ENCODE measurements around the gene SLC25A11. TPM values are rescaled to one million over a fixed set of nuclear protein-coding genes. Genes with fewer than 3 reads are reported as not detected.

SLC25A11 gene
- total RNA-seq, 1 donor from 2014 or later, result 52.1 TPM

DNA sequence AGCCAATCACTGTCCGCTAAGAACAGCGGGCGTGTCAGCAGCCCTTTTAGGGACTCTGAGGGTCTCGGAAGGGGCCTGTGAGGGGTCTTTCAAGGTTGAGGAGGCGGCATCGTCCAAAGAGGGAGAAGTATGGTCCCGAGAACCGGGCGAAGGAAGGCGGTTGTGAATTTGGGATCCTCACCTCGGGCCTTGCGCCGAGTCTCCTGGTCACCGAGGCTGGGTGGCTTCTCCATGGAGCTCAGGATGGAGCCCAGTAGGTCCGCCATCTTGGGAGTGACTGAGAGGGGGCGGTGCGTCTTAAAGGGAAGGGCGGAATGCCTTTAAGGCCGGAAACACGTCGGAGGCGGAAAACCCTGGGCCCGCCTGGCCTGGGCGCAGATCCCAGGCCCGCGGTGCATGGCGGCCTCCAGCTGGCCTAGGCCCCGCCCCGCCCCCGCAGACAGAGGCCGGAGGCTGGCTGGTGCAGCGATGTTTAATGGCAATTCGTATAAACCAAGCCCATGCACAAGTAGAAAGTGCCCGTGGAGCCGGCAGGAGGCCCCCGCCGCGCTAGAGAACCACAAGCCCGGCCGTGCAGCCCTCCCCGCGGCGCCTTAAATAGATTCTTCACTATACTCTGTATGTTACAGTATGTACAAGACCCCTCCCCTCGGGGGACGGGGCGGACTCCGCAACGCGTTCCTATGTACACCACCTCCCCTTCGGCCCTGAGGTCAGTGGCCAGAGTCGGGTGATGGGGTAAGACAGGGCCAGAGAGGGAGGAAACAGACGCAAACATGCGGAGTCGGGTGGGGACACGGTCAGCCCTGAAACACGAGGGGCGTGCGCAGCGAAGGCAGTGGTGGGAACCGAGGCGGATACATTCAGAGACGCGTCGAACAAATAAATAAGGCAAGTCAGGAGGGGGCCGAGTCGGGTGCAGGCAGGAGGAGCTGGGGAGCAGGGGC, 28.0 kb upstream of the SLC25A11 start, which contains the start of gene SPAG7:
TSS of gene SPAG7 (minus strand) at position 279 of the 947 bp plus-strand sequence. CDS start at position 266, 13 bp downstream.
- DNase-seq (ENCODE audit: extremely low read depth, low read depth, low spot score), result peak; percentile 86

DNA sequence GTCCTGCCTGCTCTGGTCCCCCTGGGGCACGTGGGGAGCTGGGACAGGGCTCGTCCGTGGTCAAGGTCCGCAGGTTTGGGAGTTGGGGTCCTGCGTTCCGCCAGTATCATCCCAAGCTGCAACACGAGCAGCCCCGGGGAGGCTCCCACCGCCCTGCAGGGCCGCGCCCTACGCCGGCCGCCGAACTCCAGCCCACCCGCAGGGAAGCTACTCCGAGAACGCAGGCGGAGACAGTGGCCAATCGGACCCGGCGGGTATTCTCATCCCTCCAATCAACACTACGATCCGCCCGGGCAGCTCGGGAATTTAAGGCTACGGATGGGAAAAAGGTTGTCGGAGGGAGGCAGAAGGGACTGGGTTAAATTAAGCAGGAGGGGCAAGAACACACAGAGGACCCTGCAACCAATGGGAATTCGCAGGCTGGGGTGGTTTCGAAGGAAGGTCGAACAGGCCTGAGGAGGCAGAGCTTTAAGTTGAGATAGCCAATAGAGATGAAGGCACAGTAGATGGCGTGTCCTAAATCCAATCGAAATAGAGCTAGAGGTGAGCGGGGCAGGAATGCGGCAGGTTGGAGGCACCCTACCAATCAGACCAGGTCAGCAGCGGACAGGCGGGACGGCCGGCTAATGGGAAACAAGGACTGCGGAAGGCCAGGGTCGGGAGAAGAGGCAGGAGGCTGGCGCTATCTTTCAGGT, 27.1 kb upstream of the SLC25A11 start:
- DNase-seq (ENCODE audit: extremely low read depth, low read depth, low spot score), result peak; percentile 97

DNA sequence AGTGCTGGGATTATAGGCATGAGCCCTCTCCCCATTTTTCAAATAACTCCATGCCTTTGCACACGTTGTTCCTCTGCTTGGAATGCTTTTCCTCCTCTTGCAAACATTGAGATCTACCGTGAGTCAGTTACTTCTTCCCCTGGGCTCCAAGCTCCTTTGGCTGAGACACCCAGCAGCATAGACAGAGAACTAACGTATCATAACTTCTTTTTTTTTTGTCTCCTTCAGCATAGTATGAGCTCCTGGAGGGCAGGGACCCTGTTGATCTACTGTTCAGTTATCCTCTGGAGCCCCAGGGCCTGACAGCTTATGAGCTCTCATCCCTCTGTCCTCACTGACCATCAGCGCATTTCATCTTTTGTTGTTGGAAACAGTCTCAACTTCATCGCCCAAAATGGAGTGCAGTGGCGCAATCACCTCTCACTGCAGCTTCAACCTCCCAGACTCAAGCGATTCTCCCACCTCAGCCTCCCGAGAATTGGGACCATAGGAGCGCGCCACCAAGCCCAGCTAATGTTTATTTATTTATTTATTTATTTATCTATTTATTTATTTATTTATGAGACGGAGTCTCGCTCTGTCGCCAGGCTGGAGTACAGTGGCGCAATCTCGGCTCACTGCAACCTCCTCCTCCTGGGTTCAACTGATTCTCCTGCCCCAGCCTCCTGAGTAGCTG, 25.6 kb upstream of the SLC25A11 start:
- no peak for DNase-seq (ENCODE audit: extremely low read depth, low read depth, low spot score)

DNA sequence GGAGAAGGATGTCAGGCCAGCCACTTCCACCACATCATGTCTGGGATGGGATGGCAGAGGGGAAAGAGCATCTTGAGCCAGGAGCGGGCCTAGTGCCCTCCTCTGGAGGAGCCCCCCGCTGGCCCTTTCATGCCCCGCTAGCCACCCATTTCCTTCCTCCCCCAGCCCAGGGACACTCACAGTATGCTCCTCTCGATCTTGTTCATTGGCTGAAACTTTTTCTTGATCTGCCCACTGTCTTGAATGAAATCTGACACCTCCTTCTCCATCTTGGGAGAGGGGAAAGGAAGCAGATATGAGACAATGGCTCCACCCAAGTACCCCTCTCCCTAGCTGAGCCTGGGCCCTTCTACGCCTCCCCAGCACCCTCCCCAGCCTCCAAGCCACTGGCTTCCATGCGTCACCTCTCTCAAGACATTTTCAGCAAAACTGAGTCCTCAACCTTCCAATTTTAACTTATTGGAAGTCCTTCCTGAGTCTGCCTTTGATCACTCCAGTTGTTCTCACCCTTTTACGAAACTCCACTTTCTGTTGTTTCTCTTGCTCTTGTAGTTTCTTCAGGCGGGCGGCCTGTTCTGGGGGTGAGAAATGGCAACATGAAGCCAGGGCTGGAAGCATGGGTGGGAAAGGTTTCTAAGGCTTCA, 20.6 kb upstream of the SLC25A11 start:
- DNase-seq (ENCODE audit: extremely low read depth, low read depth, low spot score), result no peak

DNA sequence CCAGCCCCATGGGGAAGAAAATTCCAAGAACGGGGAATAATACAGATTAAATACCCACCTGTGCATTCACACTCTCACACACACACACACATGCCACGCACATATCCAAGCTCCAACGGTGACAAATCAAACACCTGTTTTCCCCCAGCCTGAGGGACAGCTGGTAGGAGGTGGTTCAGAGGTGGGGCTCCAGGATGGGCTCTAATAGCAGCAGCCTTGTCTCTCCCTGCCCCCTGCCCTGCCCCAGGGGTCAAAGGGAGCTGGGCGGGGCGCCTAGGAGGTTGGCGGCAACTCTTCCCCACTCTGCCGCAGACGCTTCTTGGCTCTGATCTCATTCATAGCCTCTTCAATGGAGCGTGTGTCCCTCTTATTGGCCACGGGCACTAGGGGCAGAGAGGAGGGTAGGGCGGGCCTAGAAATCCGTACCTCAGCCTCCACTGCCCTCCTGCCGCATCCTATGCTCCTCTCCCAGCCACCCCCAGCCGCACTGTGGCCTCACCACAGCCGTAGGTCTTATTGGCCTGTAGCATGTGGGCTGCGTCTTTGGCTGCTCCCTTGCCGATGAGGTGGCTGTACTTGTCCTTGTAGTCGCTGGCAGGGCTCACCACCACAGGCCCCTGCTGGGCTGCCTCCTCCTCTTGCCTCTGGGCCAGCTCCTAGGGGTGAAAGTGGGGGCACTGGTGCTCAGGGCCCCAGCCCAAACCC, 19.6 kb upstream of the SLC25A11 start:
- DNase-seq (ENCODE audit: extremely low read depth, low read depth, low spot score), result no peak

DNA sequence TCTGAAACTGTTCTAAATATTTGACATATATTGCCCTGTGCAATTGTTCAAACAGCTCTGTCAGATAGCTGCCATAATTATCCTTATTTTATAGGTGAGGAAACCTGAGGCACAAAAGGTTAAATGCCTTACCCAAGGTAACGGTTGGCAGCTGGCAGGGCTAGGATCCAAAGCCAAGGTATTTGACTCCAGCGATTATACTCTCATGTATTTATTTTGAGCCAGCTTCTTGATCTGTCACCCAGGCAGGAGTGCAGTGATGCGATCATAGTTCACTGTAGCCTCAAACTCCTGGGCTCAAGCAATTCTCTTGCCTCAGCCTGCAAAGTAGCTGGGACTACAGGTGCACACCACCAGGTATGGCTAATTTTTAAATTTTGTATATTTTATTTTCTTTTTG, 18.3 kb upstream of the SLC25A11 start:
- DNase-seq (ENCODE audit: extremely low read depth, low read depth, low spot score), result no peak

DNA sequence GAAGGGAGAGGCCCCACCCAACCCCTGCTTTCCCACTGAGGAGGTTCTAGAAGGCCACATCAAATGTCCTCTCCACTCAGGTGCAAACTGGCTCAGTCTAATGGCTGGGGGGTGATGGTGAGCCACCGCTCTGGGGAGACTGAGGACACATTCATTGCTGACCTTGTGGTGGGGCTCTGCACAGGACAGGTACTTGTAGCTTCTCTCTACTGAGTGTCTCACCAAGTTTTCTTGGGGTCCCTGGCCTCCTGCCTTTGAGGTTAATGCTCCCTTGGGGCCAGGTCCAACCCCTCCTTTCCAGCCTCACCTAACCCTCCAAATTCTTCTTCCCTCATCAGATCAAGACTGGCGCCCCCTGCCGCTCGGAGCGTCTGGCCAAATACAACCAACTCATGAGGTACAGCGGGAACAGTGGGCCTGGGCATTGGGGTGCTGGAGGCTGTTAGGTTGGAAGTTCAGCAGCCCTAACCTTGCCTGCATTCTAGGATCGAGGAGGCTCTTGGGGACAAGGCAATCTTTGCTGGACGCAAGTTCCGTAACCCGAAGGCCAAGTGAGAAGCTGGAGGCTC, 16.7 kb upstream of the SLC25A11 start:
- DNase-seq (ENCODE audit: extremely low read depth, low read depth, low spot score), result no peak

DNA sequence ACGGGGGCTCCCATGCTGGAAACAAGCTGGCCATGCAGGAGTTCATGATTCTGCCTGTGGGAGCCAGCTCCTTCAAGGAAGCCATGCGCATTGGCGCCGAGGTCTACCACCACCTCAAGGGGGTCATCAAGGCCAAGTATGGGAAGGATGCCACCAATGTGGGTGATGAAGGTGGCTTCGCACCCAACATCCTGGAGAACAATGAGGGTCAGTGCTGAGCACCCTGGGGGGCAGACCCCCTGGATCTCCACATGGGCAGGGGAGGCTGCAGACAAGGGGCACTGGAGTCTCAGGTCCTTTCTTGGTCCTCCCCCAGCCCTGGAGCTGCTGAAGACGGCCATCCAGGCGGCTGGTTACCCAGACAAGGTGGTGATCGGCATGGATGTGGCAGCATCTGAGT, 15.2 kb upstream of the SLC25A11 start:
- DNase-seq (ENCODE audit: extremely low read depth, low read depth, low spot score), result no peak

DNA sequence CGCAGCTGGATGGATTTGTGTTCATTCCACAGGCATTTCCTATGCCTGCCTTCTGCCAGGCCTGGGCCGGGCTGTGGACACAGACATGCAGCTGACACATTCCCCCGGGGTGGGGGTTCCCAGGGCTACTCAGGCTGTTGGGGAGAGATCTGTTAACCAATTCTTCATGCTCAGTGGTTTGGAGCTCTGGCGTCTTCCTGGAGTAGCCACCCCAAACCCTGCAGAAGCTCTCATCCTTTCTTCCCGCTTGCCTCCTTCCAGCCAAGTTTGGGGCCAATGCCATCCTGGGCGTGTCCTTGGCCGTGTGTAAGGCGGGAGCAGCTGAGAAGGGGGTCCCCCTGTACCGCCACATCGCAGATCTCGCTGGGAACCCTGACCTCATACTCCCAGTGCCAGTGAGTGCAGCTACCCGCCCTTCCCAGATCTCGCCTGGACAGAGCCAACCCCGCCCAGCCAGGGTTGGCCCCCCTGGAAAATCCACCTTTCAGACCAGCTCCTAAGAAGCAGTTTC, 13.7 kb upstream of the SLC25A11 start:
- no peak for DNase-seq (ENCODE audit: extremely low read depth, low read depth, low spot score)

DNA sequence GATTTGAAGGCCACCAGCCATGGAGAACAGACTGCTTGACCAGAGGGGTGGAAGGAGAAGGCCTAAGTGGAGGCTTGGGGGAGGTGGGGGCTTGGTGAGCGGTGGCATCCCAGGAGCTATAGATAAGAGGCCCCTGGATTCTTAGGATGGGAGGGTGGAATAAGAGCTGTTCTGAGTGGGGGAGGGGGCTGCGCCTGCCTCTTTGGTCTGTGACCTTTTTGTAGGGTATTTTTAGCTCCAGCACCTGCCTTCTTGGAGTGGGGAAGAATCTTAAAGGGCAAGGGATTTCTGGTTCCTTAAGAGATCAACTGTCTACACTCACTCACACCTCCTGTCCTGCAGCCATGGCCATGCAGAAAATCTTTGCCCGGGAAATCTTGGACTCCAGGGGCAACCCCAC, 11.6 kb upstream of the SLC25A11 start:
- no peak for DNase-seq (ENCODE audit: extremely low read depth, low read depth, low spot score)

DNA sequence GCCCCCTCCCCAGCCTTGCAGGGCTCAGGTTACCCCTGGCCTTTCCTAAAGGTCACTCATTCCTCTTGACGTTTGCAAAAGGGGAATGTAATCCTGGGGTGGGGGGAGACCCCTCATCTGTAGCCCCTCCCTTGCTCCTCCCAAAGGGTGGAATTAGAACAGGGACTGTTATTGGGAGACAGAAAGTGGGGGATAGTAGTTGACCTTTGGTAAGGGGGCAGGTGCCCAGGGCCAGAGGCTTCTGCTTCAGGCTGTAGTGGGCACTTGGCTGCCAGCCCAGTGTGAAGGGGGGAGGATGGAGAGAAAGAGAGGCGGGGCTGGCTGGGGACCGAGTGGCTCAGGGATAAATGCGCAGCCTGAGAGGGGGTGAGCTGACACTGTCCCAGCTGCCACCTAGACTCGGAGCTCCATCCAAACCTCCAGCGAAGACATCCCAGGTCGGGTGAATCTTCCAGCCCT, 10.9 kb upstream of the SLC25A11 start, which contains the start of gene ENO3:
TSS of gene ENO3 (plus strand) at position 374 of the 459 bp plus-strand sequence. CDS start 711 bp downstream, outside the sequence.
- DNase-seq (ENCODE audit: extremely low read depth, low read depth, low spot score), result no peak

DNA sequence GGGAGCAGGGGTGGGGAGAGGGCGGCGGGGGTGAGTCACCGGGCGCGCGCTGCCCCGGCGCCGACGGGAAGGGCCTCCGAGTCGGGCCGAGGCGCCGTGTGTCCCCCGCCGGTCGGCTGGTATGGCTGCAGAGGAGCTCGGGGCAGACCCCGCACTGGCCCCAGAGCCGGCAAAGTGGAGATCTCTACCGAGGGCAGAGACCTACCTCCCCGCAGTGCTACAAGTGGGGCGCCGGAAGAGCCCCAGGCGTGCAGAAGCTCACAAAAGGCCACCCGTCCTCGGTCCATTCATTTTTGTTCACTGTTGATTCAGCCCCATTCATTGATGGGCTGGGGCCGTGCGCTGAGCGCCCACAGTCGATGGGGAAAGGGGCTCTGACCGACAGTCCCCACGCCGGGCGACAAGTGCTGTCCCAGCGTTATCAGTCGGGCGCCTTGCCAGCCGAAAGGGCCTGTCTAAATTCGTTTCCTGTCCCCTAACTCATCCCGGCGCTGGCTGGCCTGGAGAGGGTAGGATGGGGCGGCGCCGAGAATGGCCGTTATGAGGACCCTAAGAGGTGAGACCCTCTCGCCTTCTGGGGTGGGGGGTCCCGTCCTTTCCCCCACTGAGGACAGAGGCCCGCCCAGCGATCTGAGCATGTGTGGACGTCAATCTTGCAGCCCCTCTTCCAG, 10.4 kb upstream of the SLC25A11 start:
- DNase-seq (ENCODE audit: extremely low read depth, low read depth, low spot score), result no peak

DNA sequence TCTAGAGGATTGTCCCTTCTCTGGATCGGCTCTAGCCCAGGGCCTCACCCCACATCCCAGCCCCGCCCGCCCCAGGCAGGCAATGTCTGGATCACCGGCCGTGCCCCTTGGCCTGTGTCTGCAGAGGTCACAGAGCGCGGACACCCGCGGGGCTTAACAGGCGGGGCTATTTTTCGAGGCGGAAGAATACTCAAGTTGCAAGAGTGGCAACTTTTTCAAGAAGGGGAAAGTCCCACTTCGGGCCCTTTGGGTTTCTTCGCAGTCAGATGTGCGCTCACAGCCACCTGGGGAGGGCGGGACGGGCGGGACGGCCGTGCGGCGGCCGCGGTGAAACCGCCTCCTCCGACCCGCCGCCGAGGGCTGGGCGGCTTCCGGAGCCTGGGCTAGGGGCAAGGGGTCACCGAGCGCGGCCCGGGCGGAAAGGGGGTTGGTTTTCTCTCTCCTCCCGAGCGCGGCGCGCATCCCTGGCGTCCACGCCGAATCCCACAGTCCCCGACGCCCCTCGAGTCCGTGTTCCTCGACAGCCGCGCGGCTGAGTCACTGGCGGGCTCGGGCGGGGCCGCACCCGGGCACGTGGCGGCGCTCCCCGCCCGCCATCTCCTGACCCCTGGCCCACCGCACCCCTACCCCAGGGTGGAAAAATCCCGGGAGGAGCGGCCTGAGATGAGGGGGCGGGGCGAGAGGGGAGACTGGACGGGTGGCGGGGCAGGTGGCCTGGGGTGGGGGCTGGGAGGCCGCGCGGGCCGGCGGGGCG, 9.7 kb upstream of the SLC25A11 start:
- no peak for DNase-seq (ENCODE audit: extremely low read depth, low read depth, low spot score)

DNA sequence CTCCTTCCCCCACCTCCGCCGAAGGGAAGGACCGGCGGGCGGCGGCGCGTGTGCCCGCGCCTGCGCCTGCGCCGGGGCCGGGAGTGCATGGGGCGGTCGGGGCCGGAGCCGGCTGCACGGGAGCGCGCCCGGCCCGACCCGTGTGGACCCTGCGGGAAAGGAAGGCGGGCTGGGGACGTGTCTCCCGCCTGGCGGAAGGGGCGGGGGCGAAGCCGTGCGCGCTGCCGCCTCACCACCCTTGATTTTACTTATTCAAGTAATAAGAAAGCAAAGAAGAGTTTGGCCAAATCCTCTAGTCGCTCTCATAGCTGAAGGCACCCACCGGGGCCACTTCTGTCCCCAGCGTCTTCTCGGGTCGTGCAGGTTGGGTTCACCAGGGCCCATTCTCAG, 9.1 kb upstream of the SLC25A11 start:
- DNase-seq (ENCODE audit: extremely low read depth, low read depth, low spot score), result no peak

DNA sequence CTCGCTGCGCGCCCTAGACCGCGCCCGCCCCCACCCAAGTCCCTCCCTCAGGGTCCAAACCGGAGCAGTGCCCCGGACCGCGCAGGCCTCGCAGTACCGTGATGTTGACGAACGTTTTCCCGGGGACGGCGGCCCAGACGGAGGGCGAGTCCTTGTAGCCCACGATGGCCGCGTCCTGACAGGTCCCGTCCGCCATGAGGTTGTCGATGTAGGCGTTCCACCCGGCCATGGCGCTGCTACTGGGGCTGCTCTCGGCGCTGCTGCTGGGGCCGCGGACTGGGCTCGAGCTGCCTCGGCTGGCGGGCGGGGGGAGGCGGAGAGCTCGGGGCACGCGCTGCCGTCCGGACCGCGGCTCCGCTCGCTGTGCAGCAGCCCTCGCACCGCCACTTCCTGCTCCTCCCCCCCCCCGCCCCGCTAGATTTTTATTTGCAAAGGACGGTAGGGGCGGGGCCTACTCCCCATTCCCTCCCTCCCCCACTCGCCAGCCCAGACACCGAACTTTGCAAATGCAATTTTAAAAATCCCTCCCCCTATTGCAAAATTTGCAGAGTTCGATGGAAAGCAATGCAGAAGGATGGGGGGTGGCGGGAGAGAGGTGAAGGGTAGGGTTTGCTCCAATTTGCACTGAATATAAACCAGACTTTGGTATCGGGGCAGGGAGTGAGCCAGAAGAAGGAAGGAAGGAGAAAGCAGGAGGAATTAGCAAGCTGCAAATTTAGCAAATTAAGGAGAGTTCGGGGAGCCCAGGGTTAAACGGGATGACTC, 8.5 kb upstream of the SLC25A11 start, which contains the start of gene PFN1:
TSS of gene PFN1 (minus strand) at position 365 of the 765 bp plus-strand sequence. CDS start at position 229, 136 bp downstream.
- no peak for DNase-seq (ENCODE audit: extremely low read depth, low read depth, low spot score)

DNA sequence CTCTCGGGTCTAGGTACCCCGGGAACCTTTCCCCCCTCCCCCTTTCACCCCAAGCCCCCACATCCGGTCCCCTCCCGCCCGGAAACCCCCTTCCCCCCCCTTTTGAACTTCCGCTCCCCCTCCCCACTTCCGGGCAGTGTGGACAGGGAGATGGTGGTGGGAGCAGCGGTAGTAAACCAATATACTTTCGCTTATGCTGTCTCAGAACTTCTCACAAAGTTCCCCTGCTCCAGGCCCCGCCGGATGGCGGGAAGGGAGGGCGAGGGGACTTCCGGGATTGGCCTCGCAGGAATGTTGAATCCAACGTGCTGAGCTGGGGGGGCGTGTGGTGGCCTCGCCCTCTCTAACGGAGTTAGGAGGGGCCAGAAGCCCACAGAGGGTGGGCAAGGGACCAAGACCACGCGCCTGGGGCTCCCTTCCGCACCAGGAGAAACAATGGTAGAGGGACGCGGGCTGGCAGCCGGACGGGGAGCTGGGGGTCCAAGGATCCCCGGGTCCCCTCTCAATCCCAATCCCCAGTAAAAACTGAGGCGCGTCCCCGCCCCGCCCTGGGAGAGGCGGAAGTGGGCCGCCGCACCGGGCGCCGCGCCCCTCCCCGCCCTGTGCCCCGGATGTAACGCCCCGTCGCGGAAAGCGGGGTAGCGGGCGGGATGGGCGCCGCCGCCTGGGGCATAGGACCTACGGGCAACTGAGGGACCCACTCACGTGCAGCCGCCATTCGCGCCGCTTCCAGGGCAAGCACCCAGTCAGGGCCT, 7.7 kb upstream of the SLC25A11 start:
- no peak for DNase-seq (ENCODE audit: extremely low read depth, low read depth, low spot score)

DNA sequence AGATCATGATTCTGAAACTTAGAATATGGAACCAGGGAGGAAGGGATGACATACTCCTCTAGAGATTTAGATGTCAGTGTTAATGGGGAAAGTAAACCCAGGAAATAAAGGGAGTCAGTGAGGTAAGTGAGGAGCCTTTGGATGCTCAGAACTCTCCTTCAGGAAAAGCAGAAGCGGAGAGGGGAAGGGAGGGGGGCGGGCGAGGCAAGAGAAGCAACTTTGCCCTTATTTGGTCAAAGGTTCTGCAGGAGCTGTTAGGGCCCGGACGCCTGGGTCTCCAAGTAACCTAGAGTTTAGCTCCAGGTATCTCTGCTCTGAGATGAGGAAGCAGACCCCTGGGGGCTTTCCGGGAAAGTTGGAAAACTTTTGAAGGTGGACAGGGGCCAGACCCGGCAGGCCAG, 7.2 kb upstream of the SLC25A11 start:
- DNase-seq (ENCODE audit: extremely low read depth, low read depth, low spot score), result no peak
